GM12878 (cell line): ENCODE data around the gene HHIPL1. TPM values are rescaled to one million over a fixed set of nuclear protein-coding genes. Genes with fewer than 3 reads are reported as not detected.

ENCODE experiments used
- BACH1 ChIP-seq: fragments of 450-650 bp; IDR thresholded peaks from 2 replicates; pipeline ENCODE4 v1.6.1; 2017; ENCODE audit warnings: mild to moderate bottlenecking, borderline replicate concordance
- CHD1 ChIP-seq: IDR thresholded peaks from 2 replicates; pipeline ENCODE4 v1.6.1; 2012; ENCODE audit warnings: low read depth, low read length, improper control_type of control experiment
- E2F4 ChIP-seq: IDR thresholded peaks from 2 replicates; pipeline ENCODE4 v1.6.1; 2012; ENCODE audit warnings: low read depth, low read length, improper control_type of control experiment
- EP300 ChIP-seq, 2 experiments: fragments of 150-350 bp in 1 of 2; IDR thresholded peaks; 2 replicates each; pipeline ENCODE4 v1.6.1; 2011 to 2012; ENCODE audit warnings: low read depth in 2 of 2, low read length in 2 of 2, borderline replicate concordance in 1 of 2, improper control_type of control experiment in 1 of 2, inconsistent platforms in 1 of 2; ENCODE audit not compliant: control insufficient read depth in 1 of 2
- FOS ChIP-seq: IDR thresholded peaks from 3 replicates; pipeline ENCODE4 v1.6.1; 2011; ENCODE audit warnings: borderline replicate concordance; ENCODE audit not compliant: insufficient read length; ENCODE audit errors: extremely low read depth
- HDAC6 ChIP-seq: fragments of 200-600 bp; sonication (generic); IDR thresholded peaks from one replicate; pipeline ENCODE4 v1.8.0; 2017; ENCODE audit warnings: antibody characterized with exemption; ENCODE audit not compliant: unreplicated experiment
- NBN ChIP-seq: fragments of 450-650 bp; IDR thresholded peaks from 2 replicates; pipeline ENCODE4 v1.6.1; 2016
- NR2C1 ChIP-seq: fragments of 450-650 bp; IDR thresholded peaks from 2 replicates; pipeline ENCODE4 v1.6.1; 2017; ENCODE audit warnings: antibody characterized with exemption, mild to moderate bottlenecking, moderate library complexity
- PAX8 ChIP-seq: fragments of 450-650 bp; IDR thresholded peaks from 2 replicates; pipeline ENCODE4 v1.6.1; 2017; ENCODE audit warnings: mild to moderate bottlenecking, moderate library complexity
- POLR2A ChIP-seq: IDR thresholded peaks from 2 replicates; pipeline ENCODE4 v1.6.1; 2011; ENCODE audit warnings: low read depth, mild to moderate bottlenecking, low read length
- SMAD5 ChIP-seq: IDR thresholded peaks from 2 replicates; pipeline ENCODE4 v1.6.1; 2016; ENCODE audit warnings: antibody characterized with exemption, low read depth
- SMARCA5 ChIP-seq: fragments of 450-650 bp; IDR thresholded peaks from 2 replicates; pipeline ENCODE4 v1.6.1; 2017; ENCODE audit warnings: mild to moderate bottlenecking
- SMC3 ChIP-seq: IDR thresholded peaks from 2 replicates; pipeline ENCODE4 v1.6.1; 2011; ENCODE audit warnings: low read length, improper control_type of control experiment, borderline replicate concordance
- STAT1 ChIP-seq: fragments of 450-650 bp; conservative IDR thresholded peaks from 2 replicates; pipeline ENCODE4 v1.6.1; 2014; ENCODE audit warnings: antibody characterized with exemption, mild to moderate bottlenecking
- TCF3 ChIP-seq: IDR thresholded peaks from 2 replicates; pipeline ENCODE4 v1.6.1; 2012; ENCODE audit warnings: low read depth, mild to moderate bottlenecking, low read length, borderline replicate concordance; ENCODE audit not compliant: insufficient read depth
- WRNIP1 ChIP-seq: IDR thresholded peaks from 2 replicates; pipeline ENCODE4 v1.6.1; 2011; ENCODE audit warnings: low read depth, low read length, improper control_type of control experiment, borderline replicate concordance
- YBX1 ChIP-seq: fragments of 450-650 bp; IDR thresholded peaks from 2 replicates; pipeline ENCODE4 v1.6.1; 2016; ENCODE audit warnings: antibody characterized with exemption
- ZNF207 ChIP-seq: fragments of 450-650 bp; IDR thresholded peaks from 2 replicates; pipeline ENCODE4 v1.6.1; 2014; ENCODE audit warnings: antibody characterized with exemption, mild to moderate bottlenecking, borderline replicate concordance
- ZNF217 ChIP-seq: fragments of 450-650 bp; IDR thresholded peaks from 2 replicates; pipeline ENCODE4 v1.6.1; 2017; ENCODE audit warnings: antibody characterized with exemption, mild to moderate bottlenecking
- polyA plus RNA-seq, 11 experiments: library from polyadenylated mRNA; depleted of rRNA in 4 of 11; unstranded in 6 of 11; stranded (reverse) in 5 of 11; fragments of >200 nt; fragmentation: Nextera tagmentation in 4 of 11; fragmentation: Illumina TruSeq in 1 of 11; extraction: Ambion mirVana in 4 of 11; extraction: Trizol in 1 of 11; gene quantifications; 1 replicate in 1 of 11; 2 replicates in 10 of 11; pipeline versions ENCODE4 v1.2.1 to v1.2.3, GENCODE V29; 2011 to 2016; ENCODE audit warnings: inconsistent platforms in 2 of 11, missing spikeins in 2 of 11, low read depth in 1 of 11
- total RNA-seq, 4 experiments: library from RNA; depleted of rRNA in 3 of 4; stranded (reverse); fragments of >200 nt in 3 of 4; fragmentation: Illumina TruSeq in 1 of 4; extraction: Trizol in 1 of 4; gene quantifications; 2 replicates each; pipeline versions ENCODE4 v1.2.1 to v1.2.3, GENCODE V29; 2013 to 2021
- TF ChIP-seq, protein P1 (sequence below), 3 experiments: IDR thresholded peaks in 2 of 3; conservative IDR thresholded peaks in 1 of 3; 2 replicates each; pipeline ENCODE4 v1.5.1; 2011; ENCODE audit warnings: low read depth in 3 of 3, low read length in 3 of 3, mild to moderate bottlenecking in 3 of 3, control low read depth in 2 of 3, moderate library complexity in 2 of 3, inconsistent platforms in 1 of 3, mixed read lengths in 1 of 3; ENCODE audit not compliant: control insufficient read depth in 2 of 3, insufficient read depth in 1 of 3; ENCODE audit errors: extremely low read depth in 1 of 3
- TF ChIP-seq, protein P2 (sequence below): IDR thresholded peaks from 2 replicates; pipeline ENCODE4 v1.6.1; 2011; ENCODE audit warnings: low read depth, low read length, improper control_type of control experiment, borderline replicate concordance
- TF ChIP-seq, protein P3 (sequence below): IDR thresholded peaks from 2 replicates; pipeline ENCODE4 v1.6.1; 2012; ENCODE audit warnings: improper control_type of control experiment, low read depth, low read length; ENCODE audit not compliant: insufficient replicate concordance

Gene HHIPL1
- total and polyA plus RNA-seq, 10 of the 15 experiments (the other 5 are each of a cell fraction or from before 2014, with no cell fraction given) = 0.09 TPM; not detected in 9

DNA sequence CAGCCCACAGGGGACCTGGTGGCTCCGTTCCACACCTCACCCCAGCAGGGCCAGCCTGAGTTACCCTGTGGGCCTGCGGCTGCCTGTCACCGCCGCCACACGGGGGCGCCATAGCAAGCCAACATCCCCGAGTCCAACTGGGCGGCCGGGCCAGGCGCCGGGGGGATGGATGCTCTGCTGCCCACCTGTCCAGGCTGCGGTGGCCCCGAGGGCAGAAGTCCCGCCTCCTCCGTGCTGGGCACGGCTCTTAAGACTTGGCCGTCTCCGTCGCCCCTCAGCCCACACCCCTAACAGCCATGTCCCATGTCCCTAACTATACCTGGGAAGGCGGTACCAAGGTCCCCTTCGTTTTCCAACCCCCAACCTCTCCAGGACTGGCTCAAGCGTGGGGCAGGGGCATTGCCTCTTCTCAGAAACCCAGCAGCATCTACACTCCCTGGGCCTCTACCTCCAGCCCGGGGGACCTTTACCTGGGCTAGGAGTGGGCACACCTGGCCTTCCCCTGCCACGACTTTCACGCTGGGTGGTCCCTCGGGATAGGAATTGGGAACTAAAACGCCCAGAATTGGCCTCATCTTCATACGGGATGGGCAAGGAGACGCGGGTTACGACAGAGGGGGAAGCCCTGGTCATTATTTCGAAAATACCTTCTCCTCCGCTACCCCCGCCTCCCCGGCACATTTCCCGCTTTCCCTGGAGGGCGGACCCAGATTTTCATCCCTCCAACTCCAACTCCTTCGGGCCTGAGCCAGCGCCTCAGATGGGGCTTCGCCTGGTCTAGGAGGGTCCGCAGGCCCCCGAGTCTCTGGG, 38.1 kb downstream of the HHIPL1 start (continued):
- TF ChIP-seq, protein P1, sequence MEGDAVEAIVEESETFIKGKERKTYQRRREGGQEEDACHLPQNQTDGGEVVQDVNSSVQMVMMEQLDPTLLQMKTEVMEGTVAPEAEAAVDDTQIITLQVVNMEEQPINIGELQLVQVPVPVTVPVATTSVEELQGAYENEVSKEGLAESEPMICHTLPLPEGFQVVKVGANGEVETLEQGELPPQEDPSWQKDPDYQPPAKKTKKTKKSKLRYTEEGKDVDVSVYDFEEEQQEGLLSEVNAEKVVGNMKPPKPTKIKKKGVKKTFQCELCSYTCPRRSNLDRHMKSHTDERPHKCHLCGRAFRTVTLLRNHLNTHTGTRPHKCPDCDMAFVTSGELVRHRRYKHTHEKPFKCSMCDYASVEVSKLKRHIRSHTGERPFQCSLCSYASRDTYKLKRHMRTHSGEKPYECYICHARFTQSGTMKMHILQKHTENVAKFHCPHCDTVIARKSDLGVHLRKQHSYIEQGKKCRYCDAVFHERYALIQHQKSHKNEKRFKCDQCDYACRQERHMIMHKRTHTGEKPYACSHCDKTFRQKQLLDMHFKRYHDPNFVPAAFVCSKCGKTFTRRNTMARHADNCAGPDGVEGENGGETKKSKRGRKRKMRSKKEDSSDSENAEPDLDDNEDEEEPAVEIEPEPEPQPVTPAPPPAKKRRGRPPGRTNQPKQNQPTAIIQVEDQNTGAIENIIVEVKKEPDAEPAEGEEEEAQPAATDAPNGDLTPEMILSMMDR (IDR thresholded peaks at IDR 0.05 in 2 of 3, conservative IDR thresholded peaks at IDR 0.05 in 1 of 3; ENCODE audit: control insufficient read depth in 2 of 3, extremely low read depth in 1 of 3, insufficient read depth in 1 of 3, low read depth in 3 of 3, low read length in 3 of 3) = peak; percentile 85 to 93 (median 88)
- TF ChIP-seq, protein P2, sequence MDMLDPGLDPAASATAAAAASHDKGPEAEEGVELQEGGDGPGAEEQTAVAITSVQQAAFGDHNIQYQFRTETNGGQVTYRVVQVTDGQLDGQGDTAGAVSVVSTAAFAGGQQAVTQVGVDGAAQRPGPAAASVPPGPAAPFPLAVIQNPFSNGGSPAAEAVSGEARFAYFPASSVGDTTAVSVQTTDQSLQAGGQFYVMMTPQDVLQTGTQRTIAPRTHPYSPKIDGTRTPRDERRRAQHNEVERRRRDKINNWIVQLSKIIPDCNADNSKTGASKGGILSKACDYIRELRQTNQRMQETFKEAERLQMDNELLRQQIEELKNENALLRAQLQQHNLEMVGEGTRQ = no peak
- no peak for TF ChIP-seq PAX8
- TF ChIP-seq ZNF207 = 0 out of 2 replicates have a peak, but pooled peaks have one; percentile 53
- TF ChIP-seq CHD1 = no peak
- TF ChIP-seq YBX1 = no peak
- TF ChIP-seq SMAD5 = no peak
- no peak for TF ChIP-seq STAT1
- TF ChIP-seq WRNIP1 = no peak
- TF ChIP-seq TCF3 = 0 out of 2 replicates have a peak, but pooled peaks have one; percentile 31
- no peak for TF ChIP-seq FOS
- TF ChIP-seq BACH1 = 0 out of 2 replicates have a peak, but pooled peaks have one; percentile 34
- TF ChIP-seq EP300 (IDR thresholded peaks at IDR 0.05; ENCODE audit: borderline replicate concordance in 1 of 2, control insufficient read depth in 1 of 2, low read depth in 2 of 2, low read length in 2 of 2) = no peak
- TF ChIP-seq SMC3 = peak; percentile 77
- no peak for TF ChIP-seq NR2C1
- no peak for TF ChIP-seq ZNF217
- no peak for TF ChIP-seq NBN
- peak; percentile 66; the same call in 1 of the 2 replicates for TF ChIP-seq SMARCA5
- TF ChIP-seq POLR2A = peak; percentile 55
- TF ChIP-seq, protein P3, sequence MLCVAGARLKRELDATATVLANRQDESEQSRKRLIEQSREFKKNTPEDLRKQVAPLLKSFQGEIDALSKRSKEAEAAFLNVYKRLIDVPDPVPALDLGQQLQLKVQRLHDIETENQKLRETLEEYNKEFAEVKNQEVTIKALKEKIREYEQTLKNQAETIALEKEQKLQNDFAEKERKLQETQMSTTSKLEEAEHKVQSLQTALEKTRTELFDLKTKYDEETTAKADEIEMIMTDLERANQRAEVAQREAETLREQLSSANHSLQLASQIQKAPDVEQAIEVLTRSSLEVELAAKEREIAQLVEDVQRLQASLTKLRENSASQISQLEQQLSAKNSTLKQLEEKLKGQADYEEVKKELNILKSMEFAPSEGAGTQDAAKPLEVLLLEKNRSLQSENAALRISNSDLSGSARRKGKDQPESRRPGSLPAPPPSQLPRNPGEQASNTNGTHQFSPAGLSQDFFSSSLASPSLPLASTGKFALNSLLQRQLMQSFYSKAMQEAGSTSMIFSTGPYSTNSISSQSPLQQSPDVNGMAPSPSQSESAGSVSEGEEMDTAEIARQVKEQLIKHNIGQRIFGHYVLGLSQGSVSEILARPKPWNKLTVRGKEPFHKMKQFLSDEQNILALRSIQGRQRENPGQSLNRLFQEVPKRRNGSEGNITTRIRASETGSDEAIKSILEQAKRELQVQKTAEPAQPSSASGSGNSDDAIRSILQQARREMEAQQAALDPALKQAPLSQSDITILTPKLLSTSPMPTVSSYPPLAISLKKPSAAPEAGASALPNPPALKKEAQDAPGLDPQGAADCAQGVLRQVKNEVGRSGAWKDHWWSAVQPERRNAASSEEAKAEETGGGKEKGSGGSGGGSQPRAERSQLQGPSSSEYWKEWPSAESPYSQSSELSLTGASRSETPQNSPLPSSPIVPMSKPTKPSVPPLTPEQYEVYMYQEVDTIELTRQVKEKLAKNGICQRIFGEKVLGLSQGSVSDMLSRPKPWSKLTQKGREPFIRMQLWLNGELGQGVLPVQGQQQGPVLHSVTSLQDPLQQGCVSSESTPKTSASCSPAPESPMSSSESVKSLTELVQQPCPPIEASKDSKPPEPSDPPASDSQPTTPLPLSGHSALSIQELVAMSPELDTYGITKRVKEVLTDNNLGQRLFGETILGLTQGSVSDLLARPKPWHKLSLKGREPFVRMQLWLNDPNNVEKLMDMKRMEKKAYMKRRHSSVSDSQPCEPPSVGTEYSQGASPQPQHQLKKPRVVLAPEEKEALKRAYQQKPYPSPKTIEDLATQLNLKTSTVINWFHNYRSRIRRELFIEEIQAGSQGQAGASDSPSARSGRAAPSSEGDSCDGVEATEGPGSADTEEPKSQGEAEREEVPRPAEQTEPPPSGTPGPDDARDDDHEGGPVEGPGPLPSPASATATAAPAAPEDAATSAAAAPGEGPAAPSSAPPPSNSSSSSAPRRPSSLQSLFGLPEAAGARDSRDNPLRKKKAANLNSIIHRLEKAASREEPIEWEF = no peak
- no peak for TF ChIP-seq E2F4
- TF ChIP-seq HDAC6 = no peak
